ES-I3 (cell line): ENCODE measurements around the gene SPP1.
"Not testable (repeated sequence)": the region's sequence is repeated elsewhere in the genome, so short reads cannot be mapped to it uniquely, and the experiment has no call there.

Experiments used
- H3K36me3 ChIP-seq: 2 replicates; pipeline ENCODE4 v1.6.1; 2013; ENCODE audit warnings: mild to moderate bottlenecking, low read length, control low read depth, moderate library complexity; ENCODE audit not compliant: insufficient read depth
- H3K4me1 ChIP-seq: 2 replicates; pipeline ENCODE4 v1.6.1; 2013; ENCODE audit warnings: mild to moderate bottlenecking, control low read depth, low read length; ENCODE audit not compliant: insufficient read depth
- H3K9ac ChIP-seq: 2 replicates; pipeline ENCODE4 v1.6.1; 2013; ENCODE audit warnings: low read depth, mild to moderate bottlenecking, low read length, moderate library complexity
- H3K9me3 ChIP-seq: 2 replicates; pipeline ENCODE4 v1.6.1; 2013; ENCODE audit warnings: mild to moderate bottlenecking, low read length, moderate library complexity; ENCODE audit not compliant: control insufficient read depth, insufficient read depth

SPP1 gene

GRCh38 chr4:88010966-88011365, 35.5 kb downstream of the SPP1 start:
- Histone ChIP-seq H3K36me3 (no peaks in the 10 kb centered on the region), H3K4me1 (peaks cover 26% of the 10 kb centered on the region)

DNA sequence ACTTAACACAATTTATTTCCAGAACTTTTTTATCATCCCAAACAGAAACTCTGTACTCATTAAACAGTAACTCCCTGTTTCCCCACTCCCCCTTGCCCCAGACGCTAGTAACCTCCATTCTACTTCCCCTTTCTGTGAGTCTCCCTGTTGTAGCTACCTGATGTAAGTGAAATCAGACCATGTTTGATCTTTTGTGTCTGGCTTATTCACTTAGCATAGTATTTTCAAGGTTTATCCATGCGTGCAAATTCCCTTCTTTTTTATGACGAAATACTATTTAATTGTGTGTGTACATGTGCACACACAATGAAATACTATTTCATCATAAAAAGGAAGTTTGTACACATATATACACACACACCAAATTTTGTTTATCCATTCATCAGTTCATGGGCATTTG, 37.1 kb downstream of the SPP1 start:
- H3K9me3 ChIP-seq, result no peaks in the 10 kb centered on the region
- H3K9ac ChIP-seq, result no peak overlapping the region

More at GRCh38 chr4:88010966-88011365, 35.5 kb downstream of the SPP1 start:
- Histone ChIP-seq H3K9ac (no peak overlapping the region), H3K9me3 (no peaks in the 10 kb centered on the region)

GRCh38 chr4:88014386-88014905, 38.9 kb downstream of the SPP1 start:
- no peaks in the 10 kb centered on the region for H3K9me3 ChIP-seq
- H3K4me1 ChIP-seq, result peaks cover 22% of the 10 kb centered on the region
- H3K9ac ChIP-seq, result no peak overlapping the region
- no peaks in the 10 kb centered on the region for H3K36me3 ChIP-seq

More for the DNA sequence above, 37.1 kb downstream of the SPP1 start:
- Histone ChIP-seq H3K36me3 (no peaks in the 10 kb centered on the region), H3K4me1 (peaks cover 22% of the 10 kb centered on the region)

GRCh38 chr4:88015659-88016295, 40.3 kb downstream of the SPP1 start:
- Histone ChIP-seq H3K9me3 (no peaks in the 10 kb centered on the region), H3K4me1 (peaks cover 15% of the 10 kb centered on the region; the same call in 1 of the 2 replicates), H3K36me3 (no peaks in the 10 kb centered on the region), H3K9ac (no peak overlapping the region)

DNA sequence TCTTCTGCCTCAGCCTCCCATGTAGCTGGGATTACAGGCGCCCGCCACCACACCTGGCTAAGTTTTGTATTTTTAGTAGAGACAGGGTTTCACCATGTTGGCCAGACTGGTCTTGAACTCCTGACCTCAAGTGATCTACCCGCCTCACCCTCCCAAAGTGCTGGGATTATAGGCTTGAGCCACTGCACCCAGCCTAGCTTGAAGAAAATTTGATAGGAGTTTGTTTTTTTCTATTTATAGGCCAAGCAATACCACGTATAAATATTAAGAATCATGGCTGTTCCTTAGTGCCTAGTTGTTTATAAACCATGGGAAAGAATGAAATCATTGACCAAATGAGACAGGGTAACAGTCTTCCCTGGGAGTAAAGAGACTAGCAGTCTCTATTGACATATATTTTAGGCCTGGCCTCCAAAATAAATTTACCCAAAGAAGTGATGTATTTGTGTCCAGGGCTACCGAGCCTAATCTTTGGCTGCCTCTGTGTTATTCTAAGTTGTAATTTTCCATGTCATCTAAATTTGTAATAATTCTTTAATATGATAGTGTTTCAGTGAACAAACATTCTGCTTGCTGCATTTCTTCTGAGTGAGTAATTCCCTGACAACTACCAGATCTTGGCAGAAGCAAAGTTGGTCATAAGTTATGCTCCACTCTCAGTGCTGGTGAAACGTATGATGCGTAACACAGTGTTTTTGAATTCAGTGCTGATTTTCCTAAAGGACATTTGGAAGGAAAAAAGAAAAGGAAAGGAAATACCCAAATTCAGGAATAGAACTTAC, 42.2 kb downstream of the SPP1 start:
- Histone ChIP-seq H3K9ac (no peak overlapping the region), H3K36me3 (peaks cover 6% of the 10 kb centered on the region), H3K4me1 (peaks cover 6% of the 10 kb centered on the region; the same call in 1 of the 2 replicates), H3K9me3 (no peaks in the 10 kb centered on the region)

DNA sequence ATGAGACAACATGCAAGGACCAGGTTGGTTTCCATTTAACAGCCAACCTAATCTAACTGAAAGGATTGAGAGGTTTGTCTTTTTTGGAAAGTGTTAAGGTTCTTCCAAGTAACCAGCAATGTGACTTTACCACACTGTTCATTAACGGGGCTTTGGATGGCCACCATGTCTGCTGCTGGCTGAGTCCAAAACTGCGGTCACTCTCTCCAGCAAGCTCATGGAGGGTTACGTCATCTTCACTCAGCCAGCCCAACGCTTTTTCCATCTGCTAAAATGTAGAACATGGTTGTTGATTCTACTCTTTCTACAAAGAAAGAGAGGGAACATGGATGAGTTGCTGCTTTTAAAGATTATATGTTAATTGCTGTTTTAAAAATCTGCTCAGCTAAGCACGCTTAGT, 43.0 kb downstream of the SPP1 start:
- Histone ChIP-seq H3K9ac (no peak overlapping the region), H3K36me3 (peaks cover 6% of the 10 kb centered on the region), H3K4me1 (no peaks in the 10 kb centered on the region; the same call in 1 of the 2 replicates), H3K9me3 (no peaks in the 10 kb centered on the region)

GRCh38 chr4:88021824-88022223, 46.3 kb downstream of the SPP1 start:
- Histone ChIP-seq H3K9ac (no peak overlapping the region), H3K4me1 (no peaks in the 10 kb centered on the region), H3K9me3 (peaks cover 19% of the 10 kb centered on the region), H3K36me3 (peaks cover 18% of the 10 kb centered on the region)

- Histone ChIP-seq H3K9ac (no peak overlapping the region), H3K36me3 (peaks cover 18% of the 10 kb centered on the region), H3K9me3 (peaks cover 19% of the 10 kb centered on the region), H3K4me1 (no peaks in the 10 kb centered on the region)
Observed at GRCh38 chr4:88022289-88022688, 46.8 kb downstream of the SPP1 start.

DNA sequence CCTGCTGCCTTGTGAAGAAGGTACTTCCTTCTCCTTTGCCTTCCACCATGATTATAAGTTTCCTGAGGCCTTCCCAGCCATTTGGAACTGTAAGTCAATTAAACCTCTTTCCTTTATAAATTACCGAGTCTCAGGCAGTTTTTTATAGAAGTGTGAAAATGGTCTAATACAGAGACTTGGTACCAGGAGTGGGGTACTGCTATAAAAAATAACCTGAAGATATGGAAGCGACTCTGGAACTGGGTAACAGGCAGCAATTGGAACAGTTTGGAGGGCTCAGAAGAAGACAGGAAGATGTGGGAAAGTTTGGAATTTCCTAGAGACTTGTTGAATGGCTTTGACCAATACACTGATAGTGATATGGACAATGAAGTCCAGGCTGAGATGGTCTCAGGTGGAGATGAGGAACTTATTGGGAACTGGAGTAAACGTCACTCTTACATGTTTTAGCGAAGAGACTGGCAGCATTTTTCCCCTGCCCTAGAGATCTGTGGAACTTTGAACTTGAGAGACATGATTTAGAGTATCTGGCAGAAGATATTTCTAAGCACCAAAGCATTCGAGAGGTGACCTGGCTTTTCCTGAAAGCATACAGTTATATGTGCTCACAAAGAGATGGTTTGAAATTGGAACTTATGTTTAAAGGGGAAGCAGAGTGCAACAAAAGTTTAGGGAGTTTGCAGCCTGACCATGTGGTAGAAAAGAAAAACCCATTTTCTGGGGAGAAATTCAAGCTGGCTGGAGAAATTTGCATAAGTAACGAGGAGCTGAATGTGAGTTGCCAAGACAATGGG, 50.6 kb downstream of the SPP1 start:
- Histone ChIP-seq H3K9me3 (peaks cover 19% of the 10 kb centered on the region), H3K36me3 (peaks cover 21% of the 10 kb centered on the region)
- not testable (repeated sequence) for H3K4me1 ChIP-seq, H3K9ac ChIP-seq

- Histone ChIP-seq H3K9ac (no peak overlapping the region), H3K4me1 (no peaks in the 10 kb centered on the region), H3K36me3 (peaks cover 15% of the 10 kb centered on the region), H3K9me3 (peaks cover 19% of the 10 kb centered on the region)
Observed at GRCh38 chr4:88027611-88028608, 52.4 kb downstream of the SPP1 start.

- Histone ChIP-seq H3K9ac (no peak overlapping the region), H3K9me3 (peaks cover 19% of the 10 kb centered on the region), H3K4me1 (no peaks in the 10 kb centered on the region), H3K36me3 (peaks cover 19% of the 10 kb centered on the region)
Observed at GRCh38 chr4:88028946-88029345, 53.4 kb downstream of the SPP1 start.

DNA sequence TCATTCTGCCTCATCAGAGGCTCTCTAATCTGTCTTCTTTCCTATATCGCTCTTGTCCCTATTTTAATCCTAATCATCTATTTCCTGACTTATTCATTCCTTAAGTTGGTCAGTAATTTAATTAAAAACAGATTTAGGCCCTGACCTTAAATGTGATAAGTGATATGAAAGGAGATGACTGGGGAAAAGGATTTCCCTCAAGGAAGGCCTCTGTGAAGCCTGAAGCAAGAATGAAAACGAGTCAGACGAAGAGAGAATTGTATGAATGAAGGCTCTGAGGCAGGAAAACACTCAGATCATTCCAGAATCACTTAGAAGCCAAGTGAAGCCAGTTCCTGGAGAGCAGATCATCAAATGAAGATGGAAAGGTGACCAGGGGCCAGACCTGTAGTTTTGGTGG, 54.0 kb downstream of the SPP1 start:
- peaks cover 19% of the 10 kb centered on the region for H3K9me3 ChIP-seq

GRCh38 chr4:88030565-88031310, 55.2 kb downstream of the SPP1 start:
- H3K4me1 ChIP-seq, result no peaks in the 10 kb centered on the region
- H3K36me3 ChIP-seq, result peaks cover 17% of the 10 kb centered on the region
- H3K9ac ChIP-seq, result no peak overlapping the region
- peaks cover 11% of the 10 kb centered on the region for H3K9me3 ChIP-seq

More for the DNA sequence above, 54.0 kb downstream of the SPP1 start:
- Histone ChIP-seq H3K9ac (no peak overlapping the region), H3K36me3 (peaks cover 19% of the 10 kb centered on the region), H3K4me1 (no peaks in the 10 kb centered on the region)
